DND-41 (cell line): Measurements from ENCODE around the gene APCDD1L.

ENCODE experiments used
- ATAC-seq: fragments of 200-7000 bp; cut with Tn5 transposase; 3 replicates; pipeline ENCODE4 v1.9.1; 2021; ENCODE audit warnings: low read depth; ENCODE audit not compliant: insufficient read depth
- DNase-seq: peaks from one replicate; pipeline ENCODE4 v3.0.0-alpha.2; 2020
- H2AFZ ChIP-seq: 2 replicates; pipeline ENCODE4 v1.6.0; 2012; ENCODE audit warnings: low read depth, low read length
- H3K27ac ChIP-seq: 2 replicates; pipeline ENCODE4 v1.5.1; 2012; ENCODE audit warnings: low read length, inconsistent platforms
- H3K27me3 ChIP-seq: fragments of 200-600 bp; sonication (generic); 2 replicates; pipeline ENCODE4 v1.6.0; 2012; ENCODE audit warnings: low read length, mild to moderate bottlenecking, inconsistent platforms; ENCODE audit not compliant: insufficient read depth, poor library complexity
- H3K36me3 ChIP-seq: 2 replicates; pipeline ENCODE4 v1.5.1; 2012; ENCODE audit warnings: low read length, inconsistent platforms; ENCODE audit not compliant: insufficient read depth
- H3K4me1 ChIP-seq: 2 replicates; pipeline ENCODE4 v1.5.1; 2012; ENCODE audit warnings: mild to moderate bottlenecking, low read length; ENCODE audit not compliant: insufficient read depth
- H3K4me2 ChIP-seq: 2 replicates; pipeline ENCODE4 v1.6.0; 2012; ENCODE audit warnings: mild to moderate bottlenecking, moderate library complexity, low read length, inconsistent platforms; ENCODE audit not compliant: insufficient read depth
- H3K4me3 ChIP-seq, 2 experiments: fragments of 200-600 bp in 1 of 2; shearing (Covaris generic) in 1 of 2; 2 replicates each; pipeline ENCODE4 v1.5.1; 2012 to 2016; ENCODE audit warnings: inconsistent platforms in 2 of 2, low read length in 2 of 2, mild to moderate bottlenecking in 2 of 2, low read depth in 1 of 2, moderate library complexity in 1 of 2
- H3K79me2 ChIP-seq: 2 replicates; pipeline ENCODE4 v1.6.0; 2012; ENCODE audit warnings: low read length, inconsistent platforms; ENCODE audit not compliant: insufficient read depth
- H3K9ac ChIP-seq: 2 replicates; pipeline ENCODE4 v1.6.0; 2012; ENCODE audit warnings: low read depth, mild to moderate bottlenecking, inconsistent platforms, low read length, moderate library complexity
- H3K9me3 ChIP-seq: 2 replicates; pipeline ENCODE4 v1.5.1; 2012; ENCODE audit warnings: low read length, moderate library complexity, mild to moderate bottlenecking, inconsistent platforms; ENCODE audit not compliant: insufficient read depth, severe bottlenecking
- H4K20me1 ChIP-seq: 2 replicates; pipeline ENCODE4 v1.6.0; 2012; ENCODE audit warnings: low read length; ENCODE audit not compliant: insufficient read depth
- EZH2 ChIP-seq: IDR thresholded peaks from 3 replicates; pipeline ENCODE4 v1.6.1; 2012; ENCODE audit warnings: borderline replicate concordance, low read depth, mild to moderate bottlenecking, moderate library complexity, low read length, inconsistent platforms; ENCODE audit not compliant: severe bottlenecking
- TF ChIP-seq, protein P1 (sequence below): IDR thresholded peaks from 2 replicates; pipeline ENCODE4 v1.5.1; 2012; ENCODE audit warnings: borderline replicate concordance, low read length, moderate library complexity, mild to moderate bottlenecking; ENCODE audit not compliant: poor library complexity, severe bottlenecking; ENCODE audit errors: extremely low read depth

The APCDD1L gene

GRCh38 chr20:58557733-58558342 is 42.6 kb upstream of the APCDD1L start:
- Histone ChIP-seq H3K4me3 (no peak overlapping the region), H3K9me3 (no peaks in the 10 kb centered on the region), H2AFZ (no peak overlapping the region), H3K36me3 (no peaks in the 10 kb centered on the region), H3K27me3 (peaks cover 5% of the 10 kb centered on the region), H3K4me1 (no peaks in the 10 kb centered on the region), H3K27ac (no peak overlapping the region), H3K4me2 (no peak overlapping the region), H4K20me1 (peaks cover 3% of the 10 kb centered on the region; the same call in 1 of the 2 replicates), H3K79me2 (no peaks in the 10 kb centered on the region), H3K9ac (no peak overlapping the region)
- TF ChIP-seq, protein P1, sequence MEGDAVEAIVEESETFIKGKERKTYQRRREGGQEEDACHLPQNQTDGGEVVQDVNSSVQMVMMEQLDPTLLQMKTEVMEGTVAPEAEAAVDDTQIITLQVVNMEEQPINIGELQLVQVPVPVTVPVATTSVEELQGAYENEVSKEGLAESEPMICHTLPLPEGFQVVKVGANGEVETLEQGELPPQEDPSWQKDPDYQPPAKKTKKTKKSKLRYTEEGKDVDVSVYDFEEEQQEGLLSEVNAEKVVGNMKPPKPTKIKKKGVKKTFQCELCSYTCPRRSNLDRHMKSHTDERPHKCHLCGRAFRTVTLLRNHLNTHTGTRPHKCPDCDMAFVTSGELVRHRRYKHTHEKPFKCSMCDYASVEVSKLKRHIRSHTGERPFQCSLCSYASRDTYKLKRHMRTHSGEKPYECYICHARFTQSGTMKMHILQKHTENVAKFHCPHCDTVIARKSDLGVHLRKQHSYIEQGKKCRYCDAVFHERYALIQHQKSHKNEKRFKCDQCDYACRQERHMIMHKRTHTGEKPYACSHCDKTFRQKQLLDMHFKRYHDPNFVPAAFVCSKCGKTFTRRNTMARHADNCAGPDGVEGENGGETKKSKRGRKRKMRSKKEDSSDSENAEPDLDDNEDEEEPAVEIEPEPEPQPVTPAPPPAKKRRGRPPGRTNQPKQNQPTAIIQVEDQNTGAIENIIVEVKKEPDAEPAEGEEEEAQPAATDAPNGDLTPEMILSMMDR, result no peak
- TF ChIP-seq EZH2, result no peak
- DNase-seq (no peak), ATAC-seq (no peak)

- Histone ChIP-seq H3K36me3 (no peaks in the 10 kb centered on the region), H3K4me2 (no peak overlapping the region), H4K20me1 (peaks cover 3% of the 10 kb centered on the region; the same call in 1 of the 2 replicates), H3K27me3 (peaks cover 5% of the 10 kb centered on the region), H3K79me2 (no peaks in the 10 kb centered on the region), H2AFZ (no peak overlapping the region), H3K4me3 (no peak overlapping the region), H3K27ac (no peak overlapping the region), H3K4me1 (no peaks in the 10 kb centered on the region), H3K9ac (no peak overlapping the region), H3K9me3 (no peaks in the 10 kb centered on the region)
- DNase-seq, result no peak
- no peak for ATAC-seq
- no peak for TF ChIP-seq EZH2
- TF ChIP-seq, protein P1, result no peak
Measured at GRCh38 chr20:58556961-58557360, 41.8 kb upstream of the APCDD1L start.

GRCh38 chr20:58555078-58555765 is 40.0 kb upstream of the APCDD1L start:
- no peaks in the 10 kb centered on the region for H3K9me3 ChIP-seq
- H3K9ac ChIP-seq, result no peak overlapping the region
- H3K4me1 ChIP-seq, result no peaks in the 10 kb centered on the region
- H3K4me3 ChIP-seq, result no peak overlapping the region
- ATAC-seq, result no peak
- no peak overlapping the region for H3K27ac ChIP-seq
- no peak for DNase-seq
- peaks cover 5% of the 10 kb centered on the region for H3K27me3 ChIP-seq
- no peaks in the 10 kb centered on the region for H3K79me2 ChIP-seq
- TF ChIP-seq EZH2, result no peak
- TF ChIP-seq, protein P1, result no peak
- H2AFZ ChIP-seq, result no peak overlapping the region
- H3K36me3 ChIP-seq, result no peaks in the 10 kb centered on the region
- peaks cover 3% of the 10 kb centered on the region; the same call in 1 of the 2 replicates for H4K20me1 ChIP-seq
- H3K4me2 ChIP-seq, result no peak overlapping the region
